Neural progenitor cell (in vitro differentiated cells): ENCODE data around the gene CELSR1.

ENCODE experiments used
- EZH2 ChIP-seq: fragments of 200-600 bp; sonication (generic); IDR thresholded peaks from 2 replicates; pipeline ENCODE4 v1.6.1; 2017; ENCODE audit warnings: antibody characterized with exemption, mild to moderate bottlenecking, moderate library complexity
- TF ChIP-seq, protein P1 (sequence below): fragments of 200-600 bp; sonication (generic); IDR thresholded peaks from 2 replicates; pipeline ENCODE4 v1.5.1; 2017; ENCODE audit warnings: antibody characterized with exemption, mild to moderate bottlenecking

DNA sequence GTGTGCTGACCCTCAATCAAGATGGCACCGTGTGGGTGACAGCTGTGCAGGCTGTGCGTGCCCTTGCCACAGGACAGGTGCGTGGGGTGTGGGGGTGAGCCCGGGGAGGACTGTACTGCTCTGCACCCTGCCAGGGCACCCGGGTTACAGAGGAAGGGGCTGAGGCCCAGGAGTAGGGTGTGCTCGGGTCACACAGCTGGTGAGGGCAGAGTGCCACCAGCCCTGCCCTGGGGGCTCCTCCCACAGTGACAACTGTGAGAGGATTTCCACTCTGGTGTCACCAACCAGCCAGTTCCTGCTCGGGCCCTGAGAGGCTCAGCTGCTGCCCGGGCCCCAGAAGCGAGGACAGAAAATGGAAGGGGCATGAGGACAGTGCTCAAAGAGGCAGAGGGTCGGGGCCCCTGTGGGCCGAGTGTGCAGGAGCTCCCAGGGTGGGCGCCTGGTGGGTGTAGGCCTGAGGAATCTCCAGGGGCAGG lies 181.4 kb downstream of the CELSR1 start:
- TF ChIP-seq, protein P1, sequence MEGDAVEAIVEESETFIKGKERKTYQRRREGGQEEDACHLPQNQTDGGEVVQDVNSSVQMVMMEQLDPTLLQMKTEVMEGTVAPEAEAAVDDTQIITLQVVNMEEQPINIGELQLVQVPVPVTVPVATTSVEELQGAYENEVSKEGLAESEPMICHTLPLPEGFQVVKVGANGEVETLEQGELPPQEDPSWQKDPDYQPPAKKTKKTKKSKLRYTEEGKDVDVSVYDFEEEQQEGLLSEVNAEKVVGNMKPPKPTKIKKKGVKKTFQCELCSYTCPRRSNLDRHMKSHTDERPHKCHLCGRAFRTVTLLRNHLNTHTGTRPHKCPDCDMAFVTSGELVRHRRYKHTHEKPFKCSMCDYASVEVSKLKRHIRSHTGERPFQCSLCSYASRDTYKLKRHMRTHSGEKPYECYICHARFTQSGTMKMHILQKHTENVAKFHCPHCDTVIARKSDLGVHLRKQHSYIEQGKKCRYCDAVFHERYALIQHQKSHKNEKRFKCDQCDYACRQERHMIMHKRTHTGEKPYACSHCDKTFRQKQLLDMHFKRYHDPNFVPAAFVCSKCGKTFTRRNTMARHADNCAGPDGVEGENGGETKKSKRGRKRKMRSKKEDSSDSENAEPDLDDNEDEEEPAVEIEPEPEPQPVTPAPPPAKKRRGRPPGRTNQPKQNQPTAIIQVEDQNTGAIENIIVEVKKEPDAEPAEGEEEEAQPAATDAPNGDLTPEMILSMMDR = no peak
- TF ChIP-seq EZH2 = no peak
